Smooth muscle cell of bladder (primary cell): Measurements from ENCODE around the gene PRSS33. TPM values are rescaled to one million over a fixed set of nuclear protein-coding genes. Genes with fewer than 3 reads are reported as not detected.

ENCODE experiments used
- total RNA-seq: library from RNA; depleted of rRNA; stranded (reverse); fragments of >200 nt; gene quantifications from 2 replicates; pipeline ENCODE4 v1.2.3, GENCODE V29; 2014

PRSS33 gene, protein sequence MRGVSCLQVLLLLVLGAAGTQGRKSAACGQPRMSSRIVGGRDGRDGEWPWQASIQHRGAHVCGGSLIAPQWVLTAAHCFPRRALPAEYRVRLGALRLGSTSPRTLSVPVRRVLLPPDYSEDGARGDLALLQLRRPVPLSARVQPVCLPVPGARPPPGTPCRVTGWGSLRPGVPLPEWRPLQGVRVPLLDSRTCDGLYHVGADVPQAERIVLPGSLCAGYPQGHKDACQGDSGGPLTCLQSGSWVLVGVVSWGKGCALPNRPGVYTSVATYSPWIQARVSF
- total RNA-seq: not detected in 2 replicates

DNA sequence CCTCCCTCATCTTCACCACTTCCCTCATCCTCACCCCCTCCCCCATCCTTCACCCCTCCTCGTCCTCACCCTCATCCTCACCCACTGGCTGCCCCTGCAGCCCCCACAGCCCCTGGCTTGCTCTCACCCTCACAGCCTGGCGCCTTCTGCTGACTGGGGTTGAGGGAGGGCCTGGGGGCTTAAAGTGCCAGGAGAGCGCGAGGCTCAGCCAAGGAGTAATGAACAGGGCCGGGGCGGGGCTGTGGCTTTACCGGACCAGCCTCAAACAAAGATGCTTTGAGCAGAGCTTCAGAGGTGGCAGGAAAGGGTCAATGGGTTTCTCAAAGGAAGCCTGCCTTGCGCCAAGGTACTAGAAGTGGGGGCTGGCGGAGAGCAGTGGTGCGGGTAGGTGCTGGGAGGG, at the start of gene PRSS33:
PRSS33 (minus strand) TSS at position 155 of the 400 bp plus-strand sequence. CDS start 1,013 bp downstream, outside the sequence.

DNA sequence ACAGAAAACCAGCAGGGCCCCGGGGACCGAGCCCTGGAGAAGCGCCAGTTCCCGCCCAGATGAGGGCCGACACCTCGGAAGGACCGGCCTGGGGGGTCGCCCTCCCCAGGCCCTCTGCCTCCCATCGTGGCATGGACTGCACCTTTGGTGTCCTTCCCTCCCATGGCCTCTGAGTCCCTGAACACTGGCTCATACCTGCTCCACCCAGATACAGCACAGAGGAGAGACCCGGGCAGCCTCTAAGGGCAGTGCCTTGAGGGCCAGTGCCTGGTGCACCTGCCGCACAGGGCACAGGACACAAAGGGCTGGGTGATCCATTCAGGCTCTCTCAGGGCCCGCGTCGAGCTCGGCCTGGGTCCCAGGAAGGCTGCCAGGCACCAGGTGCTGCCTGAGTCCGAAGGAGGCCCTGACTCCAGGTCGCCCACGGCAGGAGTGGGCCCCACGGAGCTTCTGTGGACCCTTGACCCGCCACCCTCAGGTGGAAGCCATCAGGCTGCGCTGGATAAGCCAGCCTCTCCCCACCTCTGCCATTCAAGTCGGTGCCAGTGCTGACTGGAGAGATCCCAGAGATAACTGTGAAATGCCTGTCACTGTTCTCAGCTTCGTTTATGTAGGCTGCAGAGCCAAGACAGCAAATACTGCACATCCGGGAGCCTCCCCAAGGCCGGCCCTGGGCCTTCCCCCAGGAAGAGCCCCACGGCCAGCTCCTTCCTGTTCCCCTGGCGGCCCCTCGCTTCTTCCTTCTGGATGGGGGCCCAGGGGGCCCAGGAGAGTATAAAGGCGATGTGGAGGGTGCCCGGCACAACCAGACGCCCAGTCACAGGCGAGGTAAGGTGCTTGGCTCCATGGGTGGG, 42.4 kb upstream of the PRSS33 start, which contains the start of gene ZG16B:
ZG16B (plus strand) TSS at position 803 of the 854 bp plus-strand sequence. CDS start 139 bp downstream, outside the sequence.

DNA sequence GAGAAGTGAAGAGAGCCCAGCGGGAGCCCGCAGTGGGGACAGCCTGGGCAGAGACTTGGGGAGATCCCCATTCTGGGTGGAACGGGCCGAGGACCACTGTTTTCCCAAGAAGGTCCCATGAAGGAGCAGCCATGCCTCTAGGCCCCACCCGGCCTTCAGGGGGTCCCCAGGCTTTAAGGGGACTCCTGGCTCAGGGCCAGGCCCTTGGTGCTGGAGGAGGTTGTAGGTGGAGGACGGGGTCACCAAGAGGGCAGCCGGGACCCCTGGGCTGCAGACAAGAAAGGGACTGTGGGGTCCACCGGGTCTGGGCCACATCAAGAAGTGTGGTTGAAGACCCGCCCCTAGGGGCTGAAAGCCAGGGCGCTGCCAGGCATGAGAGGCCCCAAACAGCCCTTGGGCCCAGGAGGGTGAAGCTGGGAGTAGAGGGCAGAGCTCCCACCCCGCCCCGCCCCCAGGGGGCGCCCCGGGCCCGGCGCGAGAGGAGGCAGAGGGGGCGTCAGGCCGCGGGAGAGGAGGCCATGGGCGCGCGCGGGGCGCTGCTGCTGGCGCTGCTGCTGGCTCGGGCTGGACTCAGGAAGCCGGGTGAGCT, 29.5 kb upstream of the PRSS33 start, which contains the start of gene PRSS21:
PRSS21 (plus strand) TSS at position 487 of the 589 bp plus-strand sequence; CDS start at position 519, 32 bp downstream.

DNA sequence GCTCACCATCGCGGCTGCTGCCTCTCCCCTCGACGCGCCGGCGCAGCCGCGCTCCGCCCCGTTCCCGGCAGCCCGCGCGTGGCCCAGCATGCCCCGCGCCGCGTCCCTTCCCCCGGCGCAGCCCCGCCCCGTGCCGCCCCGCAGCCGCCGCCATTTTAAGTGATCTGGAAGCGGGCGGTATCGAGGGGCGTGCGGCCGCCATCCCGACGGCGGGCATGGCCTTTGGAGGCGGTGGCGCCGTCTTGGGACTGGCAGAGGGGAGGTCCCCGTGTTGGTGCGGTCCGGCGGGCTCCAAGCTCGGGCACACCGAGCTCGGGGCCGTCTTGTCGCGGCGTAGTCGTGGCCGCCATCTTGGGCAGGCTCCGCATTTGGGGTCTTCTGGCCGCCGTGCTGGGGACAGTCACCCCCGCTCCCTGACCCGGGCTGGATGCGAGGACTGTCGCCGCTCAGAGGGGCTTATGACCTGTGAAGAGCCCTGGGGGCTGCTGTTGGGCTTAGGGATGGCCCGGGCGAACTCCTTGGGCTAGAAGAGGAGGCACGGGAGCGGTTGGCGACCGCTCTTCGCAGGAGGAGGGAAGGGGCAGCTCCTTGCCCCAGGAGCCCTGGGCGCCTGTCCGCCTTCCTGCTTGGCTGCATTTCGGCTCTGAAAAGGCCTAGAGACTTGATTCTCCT, 10.0 kb downstream of the PRSS33 start, which contains the start of gene ELOB:
ELOB (minus strand) TSS at position 50 of the 672 bp plus-strand sequence; CDS start at position 9, 41 bp downstream.

DNA sequence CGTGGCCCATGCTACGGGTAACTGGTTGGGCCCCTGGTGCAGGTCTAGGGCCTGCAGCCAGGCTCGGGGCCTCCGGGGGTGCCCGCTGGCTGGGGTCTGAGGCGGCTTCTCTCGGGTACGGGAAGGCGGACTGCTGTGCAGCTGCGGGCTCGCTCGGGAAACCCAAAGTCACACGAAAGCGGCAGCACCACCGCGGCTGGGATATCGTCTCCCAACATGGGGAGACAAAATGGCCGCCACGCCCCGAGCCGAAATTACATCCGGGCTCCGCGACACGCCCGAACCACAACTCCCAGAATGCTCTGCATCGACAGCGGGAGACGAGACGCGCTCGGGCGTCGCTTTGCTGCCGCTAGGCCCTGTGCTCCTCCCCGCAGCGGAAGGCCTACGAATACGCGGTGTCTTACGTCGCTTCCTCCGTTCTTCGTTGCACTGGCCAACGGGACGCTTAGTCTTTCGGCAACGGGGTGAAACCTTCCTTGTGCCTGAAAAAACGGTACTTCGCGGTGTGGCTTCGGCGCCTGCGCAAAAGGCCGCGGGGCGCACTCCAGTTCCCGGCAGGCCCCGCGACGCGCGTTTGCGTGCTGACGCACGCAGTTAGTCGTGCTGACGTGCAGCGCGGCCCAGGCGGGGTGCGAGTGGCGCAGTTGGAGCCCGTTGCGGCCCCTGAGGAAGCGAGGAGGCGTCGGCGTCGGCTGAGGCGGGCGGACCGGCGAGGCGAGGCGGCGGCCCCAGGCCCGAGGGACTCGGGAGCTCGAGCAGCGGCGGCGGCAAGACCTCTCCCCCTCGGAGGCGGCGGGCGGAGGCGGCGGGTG, 35.1 kb downstream of the PRSS33 start, which contains the start of gene SRRM2:
SRRM2 (plus strand) TSS at position 604 of the 815 bp plus-strand sequence. CDS start 3,727 bp downstream, outside the sequence.

Other genes with a start within 250 kb of the PRSS33 start
- gene PDPK1, start 249.5 kb downstream of the PRSS33 start, total RNA-seq: 11.9 and 13.5 TPM in 2 replicates
- 16.2 and 18.2 TPM in 2 replicates for gene KCTD5, start 105.0 kb downstream of the PRSS33 start, total RNA-seq
- gene PRSS27, start 67.3 kb downstream of the PRSS33 start, total RNA-seq: 0.57 and 0.74 TPM in 2 replicates
- 29.7 and 50.2 TPM in 2 replicates for gene SRRM2, start 34.9 kb downstream of the PRSS33 start, total RNA-seq
- gene ELOB, start 10.3 kb downstream of the PRSS33 start, total RNA-seq: 507 and 710 TPM in 2 replicates
- not detected in 2 replicates for gene PRSS41, start 10.9 kb upstream of the PRSS33 start, total RNA-seq
- 0.55 TPM in 1 of 2 replicates, not detected in the other for gene PRSS21, start 29.7 kb upstream of the PRSS33 start, total RNA-seq
- 0.18 and 1.3 TPM in 2 replicates for gene ZG16B, start 42.7 kb upstream of the PRSS33 start, total RNA-seq
- gene PRSS22, start 70.6 kb upstream of the PRSS33 start, total RNA-seq: not detected in 2 replicates
- 72.2 and 88.2 TPM in 2 replicates for gene FLYWCH2, start 95.7 kb upstream of the PRSS33 start, total RNA-seq
- 36.4 and 42.5 TPM in 2 replicates for gene FLYWCH1, start 124.4 kb upstream of the PRSS33 start, total RNA-seq
- not detected in 2 replicates for gene KREMEN2, start 176.7 kb upstream of the PRSS33 start, total RNA-seq
- 0.55 and 0.85 TPM in 2 replicates for gene PAQR4, start 181.8 kb upstream of the PRSS33 start, total RNA-seq
- gene PKMYT1, start 192.9 kb upstream of the PRSS33 start, total RNA-seq: 0.28 and 0.46 TPM in 2 replicates
- not detected in 2 replicates for gene CLDN9, start 225.4 kb upstream of the PRSS33 start, total RNA-seq
- gene CLDN6, start 230.6 kb upstream of the PRSS33 start, total RNA-seq: not detected in 2 replicates
- gene TNFRSF12A, start 232.8 kb upstream of the PRSS33 start, total RNA-seq: 99.8 and 151 TPM in 2 replicates
- gene HCFC1R1, start 236.4 kb upstream of the PRSS33 start, total RNA-seq: 19.9 and 26.3 TPM in 2 replicates
- gene THOC6, start 236.5 kb upstream of the PRSS33 start, total RNA-seq: 22.9 and 29.1 TPM in 2 replicates
- under 0.01 and 0.37 TPM in 2 replicates for gene BICDL2, start 249.4 kb upstream of the PRSS33 start, total RNA-seq